HG03175 (cell line): ENCODE results near the gene GZMM.

Source experiments
- ATAC-seq: cut with Tn5 transposase; IDR thresholded peaks from one replicate; pipeline ENCODE4 v1.9.1; 2021; ENCODE audit warnings: mild to moderate bottlenecking, moderate library complexity; ENCODE audit not compliant: unreplicated experiment

The GZMM gene

GRCh38 chr19:558770-559439 lies 15.1 kb downstream of the GZMM start:
- no peak for ATAC-seq

GRCh38 chr19:560121-560520 lies 16.3 kb downstream of the GZMM start:
- no peak for ATAC-seq

- ATAC-seq, result no peak
These were observed 22.6 kb downstream of the GZMM start for GRCh38 chr19:566403-566802.

- no peak for ATAC-seq
These were observed 23.0 kb downstream of the GZMM start for GRCh38 chr19:566844-567243.

GRCh38 chr19:567296-567900 lies 23.5 kb downstream of the GZMM start:
- no peak for ATAC-seq

- no peak for ATAC-seq
These were observed 26.4 kb downstream of the GZMM start for GRCh38 chr19:570251-570686.

GRCh38 chr19:570937-571565 lies 27.2 kb downstream of the GZMM start:
- no peak for ATAC-seq

- no peak for ATAC-seq
These were observed 27.7 kb downstream of the GZMM start for GRCh38 chr19:571566-571974.

GRCh38 chr19:572140-572742 lies 28.4 kb downstream of the GZMM start, which contains the start of gene BSG:
TSS of gene BSG (plus strand) at chr19:572596. CDS start at chr19:572635, 39 bp downstream.
- ATAC-seq, result peak; percentile 73

GRCh38 chr19:572743-573518 lies 29.1 kb downstream of the GZMM start:
- peak; percentile 16 for ATAC-seq

- no peak for ATAC-seq
These were observed 29.6 kb downstream of the GZMM start for GRCh38 chr19:573519-573825.

- no peak for ATAC-seq
These were observed 31.0 kb downstream of the GZMM start for GRCh38 chr19:574658-575526.

GRCh38 chr19:575527-576506 lies 32.0 kb downstream of the GZMM start:
- ATAC-seq, result no peak

GRCh38 chr19:576768-577438 lies 33.0 kb downstream of the GZMM start:
- no peak for ATAC-seq

GRCh38 chr19:577439-578392 lies 33.9 kb downstream of the GZMM start:
- no peak for ATAC-seq

- no peak for ATAC-seq
These were observed 35.4 kb downstream of the GZMM start for GRCh38 chr19:579111-579841.

- no peak for ATAC-seq
These were observed 35.9 kb downstream of the GZMM start for GRCh38 chr19:579842-580155.
